Neural cell (in vitro differentiated cells): ENCODE results near the gene RPGRIP1L.

ENCODE experiments used
- CTCF ChIP-seq: fragments of 450-650 bp; IDR thresholded peaks from 2 replicates; pipeline ENCODE4 v1.5.1; 2014; ENCODE audit warnings: antibody characterized with exemption, mild to moderate bottlenecking, moderate library complexity; ENCODE audit not compliant: poor library complexity, severe bottlenecking
- TAF1 ChIP-seq: IDR thresholded peaks from 2 replicates; pipeline ENCODE4 v1.6.1; 2012; ENCODE audit warnings: low read depth

DNA sequence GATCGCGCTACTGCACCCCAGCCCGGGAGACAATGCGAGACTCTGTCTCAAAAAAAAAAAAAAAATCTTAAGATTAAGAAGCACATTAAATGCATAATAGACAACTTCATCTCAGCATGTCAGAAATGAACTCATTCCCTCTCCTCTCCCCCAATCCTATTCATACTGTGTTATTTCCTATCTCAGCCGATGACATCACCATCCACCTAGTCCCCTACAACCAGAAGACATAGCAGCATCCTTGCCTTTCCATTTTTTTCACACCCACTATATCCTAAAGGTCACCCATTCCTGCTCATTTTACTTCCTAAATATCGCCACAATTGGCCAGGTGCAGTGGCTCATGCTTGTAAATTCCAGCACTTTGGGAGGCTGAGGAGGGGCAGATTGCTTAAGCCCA is 81.3 kb downstream of the RPGRIP1L start:
- TF ChIP-seq CTCF (no peak), TAF1 (no peak)
